ENCODE measurements around the gene PPT2.

The PPT2 gene

DNA sequence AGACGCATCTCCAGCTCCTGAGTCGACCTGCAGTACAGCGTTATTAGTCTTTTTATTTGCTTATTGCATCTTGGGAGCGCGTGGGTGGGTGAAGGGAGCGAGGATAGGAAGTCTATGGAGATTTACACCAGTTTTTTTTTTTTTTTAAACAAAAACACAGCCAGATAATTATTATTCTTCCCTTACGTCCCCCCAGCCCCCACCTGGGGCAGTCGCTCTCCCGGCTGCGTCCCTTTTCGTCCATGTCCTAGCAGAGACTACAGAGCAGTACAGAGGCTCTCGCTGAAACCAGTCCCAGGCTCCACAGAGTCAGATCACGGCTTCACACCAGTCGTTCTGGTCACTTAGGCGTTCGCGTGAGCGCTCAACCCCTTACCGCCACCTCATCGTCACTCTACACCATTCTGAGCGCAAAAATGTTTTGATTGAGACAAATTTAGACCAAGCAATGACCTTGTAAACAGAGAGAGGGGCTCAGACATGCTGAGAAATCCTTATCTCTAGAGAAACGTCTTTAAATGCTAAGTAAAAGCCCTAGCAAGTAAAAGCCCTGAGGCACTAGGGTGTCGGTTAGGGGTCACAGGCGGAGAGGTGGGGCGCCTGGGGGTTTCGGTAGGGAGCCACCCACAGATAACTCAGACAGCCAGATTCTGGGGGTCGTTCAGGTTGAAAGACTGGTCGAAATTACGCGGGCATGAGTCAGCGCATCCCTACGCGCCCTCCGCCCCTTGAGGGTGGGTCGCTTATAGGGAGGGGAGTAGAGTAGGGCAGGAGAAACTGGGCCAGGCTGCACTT is 975 bp upstream of the PPT2 start:
- no peak for DNase-seq

DNA sequence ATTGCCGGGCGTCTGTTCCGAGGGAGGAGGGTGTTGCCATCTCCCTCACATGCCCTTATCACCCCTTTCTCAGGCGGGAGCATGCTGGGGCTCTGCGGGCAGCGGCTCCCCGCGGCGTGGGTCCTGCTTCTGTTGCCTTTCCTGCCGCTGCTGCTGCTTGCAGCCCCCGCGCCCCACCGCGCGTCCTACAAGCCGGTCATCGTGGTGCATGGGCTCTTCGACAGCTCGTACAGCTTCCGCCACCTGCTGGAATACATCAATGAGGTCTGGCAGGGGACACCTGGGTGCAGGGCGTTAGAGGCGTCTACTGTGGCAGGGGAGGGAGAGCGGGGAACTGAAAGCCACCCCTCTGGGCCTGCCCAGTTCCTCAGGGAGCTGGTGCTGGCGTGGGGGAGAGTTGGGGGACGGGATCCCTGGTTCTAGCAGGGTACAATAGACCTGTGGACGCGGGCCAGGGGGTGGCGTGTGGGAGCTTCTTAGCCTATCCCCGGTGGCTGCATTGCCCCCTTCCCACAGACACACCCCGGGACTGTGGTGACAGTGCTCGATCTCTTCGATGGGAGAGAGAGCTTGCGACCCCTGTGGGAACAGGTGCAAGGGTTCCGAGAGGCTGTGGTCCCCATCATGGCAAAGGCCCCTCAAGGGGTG is 697 bp downstream of the PPT2 start:
- DNase-seq: peak; percentile 90

DNA sequence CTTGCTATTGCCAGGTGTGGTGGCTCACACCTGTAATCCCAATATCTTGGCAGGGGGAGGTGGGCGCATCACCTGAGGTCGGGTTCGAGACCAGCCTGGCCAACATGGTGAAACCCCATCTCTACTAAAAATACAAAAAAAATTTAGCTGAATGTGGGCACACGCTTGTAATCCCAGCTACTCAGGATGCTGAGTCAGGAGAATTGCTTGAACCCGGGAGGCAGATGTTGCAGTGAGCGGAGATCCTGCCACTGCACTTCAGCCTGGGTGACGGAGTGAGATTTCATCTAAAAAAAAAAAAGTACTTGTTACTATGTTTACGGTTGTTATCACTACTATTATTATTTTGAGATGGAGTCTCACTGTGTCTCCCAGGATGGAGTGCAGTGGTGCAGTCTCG is 3.0 kb downstream of the PPT2 start:
- DNase-seq: no peak

DNA sequence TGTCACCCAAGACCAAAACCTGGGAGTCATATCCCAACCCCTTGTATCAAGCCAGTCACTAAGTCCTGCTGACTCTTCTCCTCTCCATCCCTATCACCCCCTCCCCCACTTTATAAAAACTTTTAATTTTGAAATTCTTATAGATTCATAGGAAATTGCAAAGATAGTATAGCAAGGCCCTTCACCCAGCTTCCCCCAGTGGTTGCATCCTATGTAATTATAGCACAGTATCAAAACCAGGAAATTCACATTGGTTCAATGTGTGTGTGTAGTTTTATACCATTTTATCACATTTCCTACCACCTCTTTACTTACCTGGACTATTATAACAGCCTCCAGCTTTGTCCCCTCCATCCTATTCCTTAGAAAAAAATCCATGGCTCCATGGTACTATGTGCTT is 4.1 kb downstream of the PPT2 start:
- no peak for DNase-seq

DNA sequence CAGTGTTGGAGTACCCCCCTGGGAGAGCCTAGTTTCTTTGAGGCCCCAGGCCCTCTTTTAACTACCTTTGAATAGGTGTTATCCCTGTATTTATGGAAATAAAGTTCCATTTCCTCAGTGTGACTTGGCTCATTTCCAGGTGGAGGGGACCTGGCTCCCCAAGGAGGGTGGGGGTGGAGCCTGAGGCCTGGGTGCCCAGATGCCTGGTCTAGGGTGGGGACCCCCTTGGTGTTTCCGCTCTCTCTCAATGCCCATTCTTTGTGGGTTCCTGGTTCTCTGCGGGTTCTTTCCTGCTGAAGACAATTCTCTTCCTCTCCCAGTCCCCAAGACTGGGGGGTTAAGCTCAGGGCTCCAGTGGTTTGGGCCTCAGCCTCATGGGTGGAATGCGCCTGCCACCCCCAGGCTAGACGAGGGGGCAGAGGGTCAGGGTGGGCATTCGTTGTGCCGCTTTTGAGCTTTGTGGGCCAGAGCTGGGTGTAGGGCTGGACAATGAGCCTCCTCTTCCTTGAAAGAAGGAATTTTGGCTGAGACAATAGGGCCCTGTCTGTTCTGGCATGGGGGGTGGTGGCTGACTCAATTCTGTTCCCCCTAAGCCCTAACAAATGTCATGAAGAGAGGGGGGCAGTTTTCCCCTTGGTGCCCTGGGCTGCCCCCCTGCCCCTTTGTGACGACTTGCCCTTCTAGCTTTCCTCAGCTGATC is 9.8 kb downstream of the PPT2 start:
- no peak for DNase-seq

DNA sequence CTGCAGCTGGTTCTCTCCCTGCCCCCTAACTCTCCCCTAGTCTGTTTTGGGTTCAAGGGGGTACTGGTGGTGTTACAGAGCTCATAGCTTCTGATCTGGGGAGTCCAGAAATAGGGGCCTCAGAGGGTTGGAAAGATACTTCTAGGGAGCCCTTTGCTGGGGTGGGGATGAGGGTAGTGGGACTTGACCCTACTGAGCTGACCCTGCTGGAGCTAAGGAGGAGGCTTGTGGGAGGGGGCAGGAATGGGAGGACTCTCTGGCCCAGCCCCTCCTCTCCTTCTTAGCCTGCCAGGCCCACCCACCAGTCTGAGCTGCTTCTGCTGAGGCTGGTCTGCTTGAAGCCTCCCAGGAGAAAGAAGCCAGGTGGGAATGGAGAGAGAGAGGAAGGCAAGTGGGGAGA is 10.4 kb downstream of the PPT2 start, which contains the start of gene EGFL8:
EGFL8 (plus strand) TSS at position 301 of the 400 bp plus-strand sequence. CDS start 1,571 bp downstream, outside the sequence.
- no peak for DNase-seq

DNA sequence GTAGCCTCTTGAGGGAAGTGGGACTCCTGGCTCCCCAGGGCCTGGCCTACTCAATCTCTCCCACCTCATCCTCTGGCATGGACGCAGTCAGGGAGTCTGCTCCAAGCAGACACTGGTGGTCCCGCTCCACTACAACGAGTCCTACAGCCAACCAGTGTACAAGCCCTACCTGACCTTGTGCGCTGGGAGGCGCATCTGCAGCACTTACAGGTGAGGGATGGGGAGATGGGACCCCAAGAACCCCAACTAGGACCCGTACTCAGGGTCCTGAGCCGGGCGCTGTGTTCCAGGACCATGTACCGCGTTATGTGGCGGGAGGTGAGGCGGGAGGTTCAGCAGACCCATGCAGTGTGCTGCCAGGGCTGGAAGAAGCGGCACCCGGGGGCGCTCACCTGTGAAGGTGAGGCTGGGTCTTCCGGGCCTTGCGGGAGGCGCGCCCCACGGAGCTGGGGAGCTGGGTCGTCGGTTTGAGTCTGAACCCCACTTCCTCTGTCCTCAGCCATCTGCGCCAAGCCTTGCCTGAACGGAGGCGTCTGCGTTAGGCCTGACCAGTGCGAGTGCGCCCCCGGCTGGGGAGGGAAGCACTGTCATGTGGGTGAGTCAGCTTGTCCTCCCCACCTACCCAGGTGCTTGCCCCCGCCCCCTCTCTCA is 12.6 kb downstream of the PPT2 start:
- no peak for DNase-seq

DNA sequence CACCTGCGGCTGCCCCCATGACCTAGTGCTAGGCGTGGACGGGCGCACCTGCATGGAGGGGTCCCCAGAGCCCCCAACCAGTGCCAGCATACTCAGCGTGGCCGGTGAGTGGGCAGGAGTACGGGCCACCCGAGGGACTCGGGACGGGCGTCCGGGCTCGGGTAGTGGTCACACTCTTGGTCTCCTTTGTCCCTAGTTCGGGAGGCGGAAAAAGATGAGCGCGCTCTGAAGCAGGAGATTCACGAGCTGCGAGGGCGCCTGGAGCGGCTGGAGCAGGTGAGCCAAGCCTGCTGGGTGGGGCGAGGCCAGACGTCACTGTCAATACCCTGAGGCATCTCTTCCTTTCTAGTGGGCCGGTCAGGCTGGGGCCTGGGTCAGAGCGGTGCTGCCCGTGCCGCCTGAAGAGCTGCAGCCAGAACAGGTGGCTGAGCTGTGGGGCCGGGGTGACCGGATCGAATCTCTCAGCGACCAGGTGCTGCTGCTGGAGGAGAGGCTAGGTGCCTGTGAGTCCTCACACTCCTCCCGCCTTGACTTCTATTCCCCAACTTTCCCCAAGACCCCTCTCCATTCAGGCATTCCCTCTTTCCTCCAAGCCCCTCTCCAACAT is 13.3 kb downstream of the PPT2 start:
- DNase-seq: no peak

DNA sequence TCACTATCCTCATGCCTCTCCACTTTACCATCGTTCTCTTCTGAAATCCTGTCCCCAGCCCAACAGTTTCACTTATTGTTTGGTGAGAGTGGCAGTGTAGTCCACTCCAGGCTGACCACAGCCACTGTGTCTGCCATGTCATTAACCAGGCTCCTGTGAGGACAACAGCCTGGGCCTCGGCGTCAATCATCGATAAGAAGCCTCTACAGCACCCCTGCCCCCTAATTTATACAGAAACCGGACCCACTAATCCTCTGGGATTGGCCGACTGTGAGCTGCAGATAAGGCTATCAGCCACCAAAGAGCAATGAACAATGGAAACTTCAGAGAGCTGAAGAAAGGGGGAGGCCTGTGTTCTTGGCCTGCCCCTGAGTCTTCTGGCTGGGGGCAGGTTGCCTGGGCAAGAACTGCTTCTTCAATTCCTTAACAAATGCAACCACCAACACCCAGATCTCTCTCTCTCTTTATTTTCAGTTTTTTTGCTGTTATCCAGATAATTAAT is 13.9 kb downstream of the PPT2 start:
- DNase-seq: no peak

DNA sequence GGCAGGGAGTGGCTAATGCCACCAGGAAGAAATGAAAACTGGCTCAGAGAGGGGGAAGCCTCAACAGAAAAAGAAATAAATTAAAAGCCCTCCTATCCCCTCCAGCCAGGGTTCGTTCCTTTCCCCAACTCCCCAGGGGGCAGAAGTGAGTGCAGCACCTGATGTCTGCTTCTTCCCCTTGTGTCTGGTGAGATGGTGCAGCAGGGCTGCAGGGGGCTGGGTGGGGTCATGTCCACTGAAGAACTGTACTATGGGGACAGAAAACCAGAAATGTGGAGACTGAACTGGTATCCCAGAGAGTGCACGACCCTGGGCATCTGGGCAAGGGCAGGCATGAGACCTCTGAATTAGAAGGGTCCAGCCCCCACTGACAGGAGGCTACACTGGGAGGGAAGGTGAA is 14.4 kb downstream of the PPT2 start:
- no peak for DNase-seq

DNA sequence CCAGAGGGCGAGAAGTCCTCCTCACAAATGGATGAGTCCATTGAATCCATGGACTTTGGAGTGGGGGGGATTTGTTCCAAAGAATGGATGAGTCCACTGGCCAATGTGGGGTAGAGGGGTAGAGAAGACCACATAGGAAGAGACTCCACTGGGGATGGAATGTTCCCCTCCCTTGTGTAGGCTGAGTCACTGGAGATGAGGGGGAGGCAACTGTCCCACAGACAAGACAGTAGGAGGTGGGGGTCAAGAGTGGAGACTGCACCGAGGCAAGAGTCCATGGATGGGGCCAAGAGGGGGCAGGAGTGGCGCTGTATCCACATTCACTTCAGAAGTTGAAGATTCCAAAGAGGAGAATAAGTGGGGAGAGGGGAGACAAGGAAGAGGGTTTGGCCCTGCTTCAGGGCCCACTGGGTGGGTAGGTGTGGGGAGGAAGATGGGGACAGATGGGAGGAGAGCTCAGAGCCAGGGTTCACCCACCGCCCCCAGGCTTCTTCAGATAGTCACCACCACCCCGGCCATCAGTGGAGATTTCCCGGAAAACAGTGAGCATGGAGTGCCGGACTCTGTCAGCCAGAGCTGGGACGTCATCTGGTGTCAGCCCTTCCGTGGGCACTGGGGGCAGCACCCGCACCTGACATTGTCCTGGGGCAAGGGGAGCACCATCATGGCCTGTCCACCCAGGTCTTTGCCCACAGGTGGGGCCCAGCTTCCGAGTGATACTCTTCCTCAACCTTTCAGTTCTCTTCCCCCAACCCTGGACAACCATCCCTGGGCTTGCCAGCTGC is 15.1 kb downstream of the PPT2 start:
- DNase-seq: no peak

DNA sequence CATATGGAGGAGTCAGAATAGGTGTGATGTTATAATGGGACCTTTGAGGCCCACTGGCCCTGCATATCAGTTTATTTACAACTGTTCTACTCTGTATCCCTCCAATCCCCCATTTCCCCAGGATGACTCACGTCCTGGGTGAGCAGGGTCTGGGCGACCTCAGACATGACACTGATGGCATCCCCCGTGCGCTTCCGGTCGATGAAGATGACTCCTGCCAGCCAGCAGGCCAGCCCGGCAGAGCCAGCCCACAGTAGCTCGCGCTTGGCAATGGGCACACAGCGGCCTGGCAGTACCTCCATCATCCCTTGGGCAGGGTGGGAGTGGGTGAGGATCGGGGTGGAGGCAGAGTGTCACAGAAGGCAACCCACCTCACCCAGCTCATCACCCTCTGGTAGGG is 16.4 kb downstream of the PPT2 start:
- no peak for DNase-seq

DNA sequence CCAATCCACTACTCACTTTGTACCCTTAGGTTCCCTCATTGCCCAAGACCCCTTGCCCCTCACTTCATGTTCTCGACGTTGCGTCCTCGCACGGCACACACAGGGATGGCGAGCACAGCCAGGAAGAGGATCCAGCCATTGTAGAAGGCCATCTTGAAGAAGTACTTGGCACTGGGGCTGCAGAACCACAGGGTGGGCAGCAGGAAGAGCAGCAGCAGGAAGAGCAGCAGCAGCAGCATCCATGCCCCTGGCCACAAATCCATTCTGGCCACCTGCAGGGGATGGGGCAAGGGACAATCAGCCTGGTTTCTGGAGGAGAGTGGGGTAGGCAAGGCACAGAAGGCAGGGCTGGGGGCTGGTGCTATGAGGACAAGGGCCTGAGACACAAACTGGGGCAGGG is 17.3 kb downstream of the PPT2 start:
- DNase-seq: no peak

DNA sequence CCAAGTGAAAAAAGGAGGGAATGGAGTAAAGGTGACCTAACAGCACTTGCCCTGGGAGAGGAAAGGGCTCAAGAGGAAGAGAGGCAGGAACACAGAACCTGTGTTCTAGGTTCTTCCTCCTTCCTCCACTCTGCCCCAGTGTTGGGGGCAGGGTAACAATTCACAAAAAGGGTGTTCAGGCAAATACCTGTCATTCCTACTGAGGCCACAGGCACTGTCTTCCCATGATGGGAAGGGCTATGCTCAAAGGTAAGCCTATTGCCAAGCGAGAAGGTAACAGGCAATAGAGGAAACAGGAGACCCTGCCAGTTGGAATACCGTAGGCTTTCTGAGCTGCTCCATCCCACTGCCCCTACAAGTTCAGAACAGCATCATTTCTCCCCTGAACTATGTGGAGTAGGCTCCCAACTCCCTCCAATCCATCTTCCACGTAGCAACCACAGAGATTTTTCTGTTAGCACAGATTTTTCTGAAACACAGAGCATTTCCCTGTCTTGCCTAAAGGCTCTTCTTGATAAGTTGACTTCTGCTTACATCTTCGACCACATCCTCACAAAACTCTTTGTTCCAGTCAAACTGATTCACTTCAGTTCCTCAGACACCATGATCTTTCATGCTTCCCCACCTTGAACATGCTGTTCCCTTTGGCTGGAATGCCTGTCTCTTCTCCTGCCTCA is 19.2 kb downstream of the PPT2 start:
- no peak for DNase-seq

DNA sequence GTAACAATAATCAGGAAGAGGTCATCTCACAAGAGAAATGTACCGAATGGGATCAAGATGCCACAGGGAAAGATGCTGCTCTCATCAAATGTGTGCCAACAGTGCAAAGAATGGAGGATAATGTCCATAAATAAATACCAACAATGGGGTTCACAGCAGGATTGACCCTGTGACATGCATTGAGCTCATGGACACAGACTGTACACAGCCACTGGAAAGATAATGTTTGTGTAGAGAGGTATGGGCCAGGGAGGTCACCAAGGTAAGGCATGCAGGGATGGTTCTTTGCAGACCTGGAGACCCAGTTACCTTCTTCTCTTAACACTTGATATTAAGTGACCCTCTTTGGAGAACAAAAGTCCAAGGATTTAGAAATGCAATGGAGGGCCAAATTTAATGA is 20.5 kb downstream of the PPT2 start:
- no peak for DNase-seq

DNA sequence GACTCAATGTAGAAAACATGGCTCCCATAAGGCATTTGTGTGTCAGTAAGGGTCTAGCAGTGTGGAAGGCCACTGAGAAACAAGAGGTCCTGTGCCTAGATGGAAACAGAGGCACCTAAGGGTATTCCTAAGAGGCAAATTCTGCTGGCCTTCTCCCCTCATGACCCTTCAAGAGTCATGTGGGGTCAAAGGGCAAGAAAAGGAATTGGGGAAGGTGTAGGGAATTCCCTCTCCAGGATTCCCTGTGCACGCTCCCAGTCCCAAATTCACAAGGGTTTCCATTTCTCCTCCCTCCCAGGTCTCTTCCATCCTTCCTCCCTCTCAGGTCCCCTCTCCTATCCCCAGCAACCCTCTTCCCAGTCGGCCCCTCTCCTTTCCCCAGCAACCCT is 21.4 kb downstream of the PPT2 start:
- no peak for DNase-seq

DNA sequence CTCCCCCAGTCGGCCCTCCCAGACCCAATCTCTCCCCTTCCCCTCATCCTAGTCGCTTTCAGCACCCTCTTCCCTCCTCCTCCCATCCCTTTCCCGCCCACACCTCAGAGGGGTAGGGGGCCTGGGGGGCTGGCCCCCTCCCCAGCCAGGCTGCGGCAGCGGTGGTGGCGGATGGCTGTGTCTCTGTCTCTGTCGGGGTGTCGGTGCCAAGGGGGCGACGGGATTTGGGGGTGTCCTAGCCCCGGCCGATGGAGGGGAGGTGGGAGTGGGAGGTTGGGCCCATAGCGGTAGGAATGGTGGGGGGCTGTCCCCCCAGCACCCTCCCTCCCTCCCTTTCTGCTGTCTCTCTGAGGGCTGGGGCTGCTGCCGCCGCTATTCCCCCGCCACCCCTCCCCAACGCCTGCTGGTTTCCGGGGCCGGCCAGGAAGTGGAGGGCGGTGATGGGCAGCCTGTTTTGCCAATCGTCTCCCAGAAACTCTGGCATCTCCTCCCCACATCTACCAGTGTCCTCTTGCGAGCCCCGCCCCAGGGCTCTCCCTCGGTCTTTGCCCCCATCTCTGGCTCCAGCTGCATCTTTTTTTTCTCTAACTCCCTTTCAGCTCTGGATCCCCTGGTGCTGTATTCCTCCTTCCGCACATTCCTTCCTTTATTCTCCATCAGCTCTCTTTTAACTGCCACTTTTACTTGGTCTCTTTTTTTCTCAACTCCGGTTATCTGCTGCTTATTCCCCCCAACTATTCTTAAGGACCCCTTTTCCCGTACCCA is 22.0 kb downstream of the PPT2 start, which contains the start of gene AGPAT1:
AGPAT1 (minus strand) TSS at position 374 of the 765 bp plus-strand sequence. CDS start 4,588 bp downstream, outside the sequence.
- DNase-seq: peak; percentile 98

DNA sequence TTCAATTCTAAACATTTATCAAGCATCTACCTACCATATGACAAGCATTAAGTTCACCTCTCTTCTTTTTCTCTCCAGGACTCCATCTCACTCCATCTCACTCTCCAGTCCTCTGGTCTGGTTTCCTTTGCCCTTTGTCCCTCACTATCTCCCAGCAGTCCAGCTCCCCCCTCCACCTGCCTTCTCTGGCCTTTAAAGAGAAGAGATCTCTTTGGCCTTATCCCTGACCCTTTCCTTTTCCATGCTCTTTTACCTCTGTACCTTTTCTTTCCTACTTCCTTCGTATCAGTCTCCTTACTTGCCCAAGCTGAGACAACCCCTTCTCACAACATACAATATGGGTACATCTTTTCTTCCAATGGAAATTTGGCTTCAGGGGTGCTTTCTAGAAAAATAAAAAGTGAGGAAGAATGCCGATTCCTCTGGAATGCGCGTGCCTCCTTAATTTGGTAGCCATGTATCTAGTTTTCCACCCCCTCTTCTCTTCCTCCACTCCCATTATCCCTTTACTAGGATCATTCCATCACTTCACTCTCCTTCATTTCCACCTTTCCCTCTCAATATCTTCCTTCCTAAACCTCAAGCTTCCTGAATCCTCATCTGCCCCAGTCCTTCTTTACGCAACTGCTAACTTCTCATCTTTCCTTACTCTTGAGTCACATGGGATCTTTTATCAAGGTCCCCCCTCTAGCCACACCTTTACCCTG is 22.7 kb downstream of the PPT2 start:
- DNase-seq: no peak

DNA sequence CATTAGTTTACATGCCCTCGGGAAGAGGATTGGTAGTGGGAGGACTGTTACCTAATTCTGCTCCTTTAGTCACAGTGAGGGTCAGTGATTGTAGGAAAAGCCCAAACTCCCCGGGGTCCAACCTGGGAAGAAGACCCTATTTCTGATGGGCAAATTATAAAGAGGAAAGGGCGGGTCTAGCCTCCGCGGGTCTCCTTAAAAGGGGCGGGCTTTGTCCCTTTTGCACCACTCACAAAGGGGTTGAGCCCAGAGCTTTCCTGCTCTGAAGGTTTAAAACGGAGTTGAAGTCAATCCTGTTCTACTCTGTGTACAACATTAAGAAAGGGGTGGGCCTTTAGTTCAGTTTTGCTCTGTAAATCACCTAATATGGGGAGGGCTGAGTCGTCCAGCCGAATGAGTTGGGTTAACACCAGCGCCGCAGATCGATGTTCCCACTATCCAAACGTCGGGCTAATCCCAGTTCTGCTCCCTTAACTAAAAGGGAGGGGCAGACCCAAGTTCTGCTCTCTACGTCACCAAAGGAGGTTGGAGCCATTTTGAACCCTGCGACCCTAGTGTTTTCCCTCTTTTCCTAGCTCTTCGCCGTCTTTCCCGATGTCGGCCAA is 23.3 kb downstream of the PPT2 start:
- DNase-seq: peak; percentile 63
